Upper lobe of right lung (tissue), 1 donor: ENCODE measurements around the gene UGT1A10. TPM values are rescaled to one million over a fixed set of nuclear protein-coding genes. Genes with fewer than 3 reads are reported as not detected.
A peak's percentile ranks its signal among the peaks of the same experiment; 100 is the strongest.
"Not testable (repeated sequence)": the region's sequence is repeated elsewhere in the genome, so short reads cannot be mapped to it uniquely, and the experiment has no call there.

ENCODE experiments used
- ATAC-seq: fragments of 200-7000 bp; cut with Tn5 transposase; one replicate; pipeline ENCODE4 v1.9.1; 2020; ENCODE audit warnings: mild to moderate bottlenecking, moderate library complexity
- DNase-seq: peaks from one replicate; pipeline ENCODE4 v3.0.0-alpha.2; 2020
- H3K27ac ChIP-seq: fragments of 200-600 bp; one replicate; pipeline ENCODE4 v1.8.0; 2022
- H3K27me3 ChIP-seq: fragments of 200-600 bp; one replicate; pipeline ENCODE4 v1.8.0; 2022; ENCODE audit warnings: mild to moderate bottlenecking
- H3K36me3 ChIP-seq: fragments of 200-600 bp; one replicate; pipeline ENCODE4 v1.8.0; 2022
- H3K4me1 ChIP-seq: fragments of 200-600 bp; one replicate; pipeline ENCODE4 v1.8.0; 2022
- H3K4me3 ChIP-seq: fragments of 200-600 bp; one replicate; pipeline ENCODE4 v1.8.0; 2022; ENCODE audit warnings: mild to moderate bottlenecking
- H3K9me3 ChIP-seq: fragments of 200-600 bp; one replicate; pipeline ENCODE4 v1.8.0; 2022
- intact Hi-C: fragments of 100-400 bp; cut with DNase I; formaldehyde crosslinking; loops from one replicate; pipeline ENCODE4 v1.11.0; 2022
- total RNA-seq: library from RNA; stranded (reverse); fragmentation: NEBNext Ultra II Directional; extraction: Animal tissue kit (Norgen Biotek cat#: 25700); gene quantifications from one replicate; pipeline ENCODE4 v1.2.1, GENCODE V29; 2021
- TF ChIP-seq, protein P1 (sequence below): fragments of 200-600 bp; IDR thresholded peaks from one replicate; pipeline ENCODE4 v1.8.0; 2022; ENCODE audit warnings: antibody characterized with exemption
- donor health status: DM: no; HTN: yes; CAD: no; lungs with severe emphysema.

The UGT1A10 gene
- total RNA-seq, 1 donor from 2014 or later, result not detected

DNA sequence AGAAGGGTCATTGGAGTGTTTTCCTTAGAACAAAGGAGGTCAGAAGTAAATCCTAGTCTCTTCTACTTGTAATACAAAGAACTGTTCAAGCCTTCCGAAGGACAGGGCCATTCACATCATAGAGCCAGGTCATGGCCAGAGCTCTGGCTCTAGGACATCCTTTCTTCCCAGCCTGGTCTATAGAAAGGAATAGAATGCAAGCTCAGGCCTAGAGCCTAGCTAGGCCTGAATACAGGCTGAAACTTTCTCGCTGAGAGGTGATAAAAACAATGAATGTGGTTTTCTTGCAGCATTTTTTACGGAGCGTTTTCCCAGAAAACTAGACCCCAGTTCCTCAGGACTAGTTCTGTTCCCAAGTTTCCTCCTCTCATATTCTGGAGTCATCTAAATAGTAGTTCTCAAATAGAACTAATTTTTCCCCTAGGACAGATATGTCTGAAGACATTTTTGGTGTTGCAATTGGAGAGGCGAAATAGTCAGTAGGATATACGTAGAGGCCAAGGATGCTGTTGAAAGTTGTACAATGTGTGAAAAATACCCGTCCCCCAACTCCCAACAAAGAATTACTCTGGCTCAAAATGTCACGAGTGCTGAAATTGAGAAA lies 63.3 kb downstream of the UGT1A10 start:
- no peak for DNase-seq
- Histone ChIP-seq H3K27ac (no peak overlapping the region), H3K36me3 (no peaks in the 10 kb centered on the region), H3K9me3 (no peaks in the 10 kb centered on the region), H3K4me1 (peaks cover 3% of the 10 kb centered on the region), H3K27me3 (no peaks in the 10 kb centered on the region), H3K4me3 (no peak overlapping the region)
- intact Hi-C loops, result no loop called here
- ATAC-seq, result no peak
- TF ChIP-seq, protein P1, sequence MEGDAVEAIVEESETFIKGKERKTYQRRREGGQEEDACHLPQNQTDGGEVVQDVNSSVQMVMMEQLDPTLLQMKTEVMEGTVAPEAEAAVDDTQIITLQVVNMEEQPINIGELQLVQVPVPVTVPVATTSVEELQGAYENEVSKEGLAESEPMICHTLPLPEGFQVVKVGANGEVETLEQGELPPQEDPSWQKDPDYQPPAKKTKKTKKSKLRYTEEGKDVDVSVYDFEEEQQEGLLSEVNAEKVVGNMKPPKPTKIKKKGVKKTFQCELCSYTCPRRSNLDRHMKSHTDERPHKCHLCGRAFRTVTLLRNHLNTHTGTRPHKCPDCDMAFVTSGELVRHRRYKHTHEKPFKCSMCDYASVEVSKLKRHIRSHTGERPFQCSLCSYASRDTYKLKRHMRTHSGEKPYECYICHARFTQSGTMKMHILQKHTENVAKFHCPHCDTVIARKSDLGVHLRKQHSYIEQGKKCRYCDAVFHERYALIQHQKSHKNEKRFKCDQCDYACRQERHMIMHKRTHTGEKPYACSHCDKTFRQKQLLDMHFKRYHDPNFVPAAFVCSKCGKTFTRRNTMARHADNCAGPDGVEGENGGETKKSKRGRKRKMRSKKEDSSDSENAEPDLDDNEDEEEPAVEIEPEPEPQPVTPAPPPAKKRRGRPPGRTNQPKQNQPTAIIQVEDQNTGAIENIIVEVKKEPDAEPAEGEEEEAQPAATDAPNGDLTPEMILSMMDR, result no peak

DNA sequence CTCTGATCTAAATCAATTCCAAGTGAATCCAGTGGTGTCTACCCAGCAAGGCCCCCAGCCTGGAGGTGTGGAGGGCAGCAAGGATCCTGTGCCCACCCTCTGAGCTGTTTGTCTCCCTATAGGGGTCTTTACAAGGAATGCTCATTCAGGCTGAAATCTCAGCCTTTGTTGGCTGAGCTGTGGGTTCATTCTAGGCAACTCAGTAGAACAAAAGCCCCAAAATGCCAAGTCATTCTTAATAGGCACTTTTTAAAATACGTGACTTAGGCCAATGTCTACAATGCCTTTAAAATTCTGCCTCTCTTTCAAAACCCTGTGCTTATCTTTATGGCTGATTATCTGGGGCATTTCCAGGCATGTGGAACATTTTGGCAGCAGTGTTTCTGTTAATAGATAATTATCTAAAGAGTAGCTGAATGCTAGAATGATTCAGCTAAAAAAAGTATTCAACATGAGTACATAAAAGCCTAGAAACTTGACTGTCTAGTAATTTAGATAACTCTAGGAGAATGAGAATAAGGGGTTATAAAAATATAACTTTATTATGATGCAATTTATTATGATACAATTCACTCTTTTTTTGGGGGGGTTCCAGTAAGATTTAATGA lies 63.9 kb downstream of the UGT1A10 start:
- no peaks in the 10 kb centered on the region for H3K36me3 ChIP-seq
- H3K4me3 ChIP-seq, result no peak overlapping the region
- intact Hi-C loops, result no loop called here
- DNase-seq (no peak), ATAC-seq (peak; percentile 35)
- no peak overlapping the region for H3K27ac ChIP-seq
- H3K4me1 ChIP-seq, result peaks cover 3% of the 10 kb centered on the region
- H3K27me3 ChIP-seq, result no peaks in the 10 kb centered on the region
- H3K9me3 ChIP-seq, result no peaks in the 10 kb centered on the region
- TF ChIP-seq, protein P1, result no peak

- intact Hi-C loops, DNase-seq, H3K36me3 ChIP-seq, H3K4me3 ChIP-seq, H3K4me1 ChIP-seq, H3K27me3 ChIP-seq, H3K9me3 ChIP-seq, ATAC-seq, H3K27ac ChIP-seq: not testable (repeated sequence)
These were observed 64.6 kb downstream of the UGT1A10 start for GRCh38 chr2:233700842-233701241.

DNA sequence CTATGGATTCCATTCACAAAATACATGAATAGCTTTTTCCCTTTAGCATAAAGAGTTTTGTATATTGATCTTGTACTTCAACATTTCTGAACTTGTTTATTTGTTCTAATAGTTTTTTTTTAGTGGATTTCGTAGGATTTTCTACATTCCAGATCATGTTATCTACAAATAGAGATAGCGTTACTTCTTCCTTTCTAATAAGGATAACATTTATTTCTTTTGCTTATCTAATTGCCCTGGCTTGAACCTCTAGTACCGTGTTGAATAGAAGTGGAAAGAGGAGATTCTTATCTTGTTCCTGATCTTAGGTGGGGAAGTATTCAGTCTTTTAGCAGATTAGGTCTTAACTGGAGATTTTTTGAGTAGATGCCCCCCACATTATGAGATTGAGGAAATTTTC lies 66.0 kb downstream of the UGT1A10 start:
- TF ChIP-seq, protein P1, result no peak
- DNase-seq (no peak), ATAC-seq (no peak)
- intact Hi-C loops, result no loop called here
- H3K27ac ChIP-seq, result no peak overlapping the region
- H3K4me1 ChIP-seq, result peaks cover 3% of the 10 kb centered on the region
- H3K9me3 ChIP-seq, result no peaks in the 10 kb centered on the region
- no peaks in the 10 kb centered on the region for H3K36me3 ChIP-seq
- H3K4me3 ChIP-seq, result no peak overlapping the region
- no peaks in the 10 kb centered on the region for H3K27me3 ChIP-seq

GRCh38 chr2:233705911-233706506 lies 69.8 kb downstream of the UGT1A10 start:
- Histone ChIP-seq H3K4me1 (no peaks in the 10 kb centered on the region), H3K27me3 (no peaks in the 10 kb centered on the region), H3K4me3 (no peak overlapping the region), H3K36me3 (no peaks in the 10 kb centered on the region), H3K27ac (no peak overlapping the region), H3K9me3 (no peaks in the 10 kb centered on the region)
- TF ChIP-seq, protein P1, result no peak
- ATAC-seq (peak; percentile 86), DNase-seq (peak; percentile 72)
- intact Hi-C loops, result no loop called here

- no peaks in the 10 kb centered on the region for H3K4me1 ChIP-seq
- TF ChIP-seq, protein P1, result no peak
- no peaks in the 10 kb centered on the region for H3K36me3 ChIP-seq
- DNase-seq, result no peak
- intact Hi-C loops, result no loop called here
- H3K27me3 ChIP-seq, result no peaks in the 10 kb centered on the region
- H3K9me3 ChIP-seq, result no peaks in the 10 kb centered on the region
- H3K4me3 ChIP-seq, result no peak overlapping the region
- no peak overlapping the region for H3K27ac ChIP-seq
- peak; percentile 13 for ATAC-seq
These were observed 70.5 kb downstream of the UGT1A10 start for GRCh38 chr2:233706720-233707119.
